Activated T-cell treated with anti-CD3 and anti-CD28 coated beads, Interleukin-2, amount 50 U/mL, for 24 hours (primary cell): Measurements from ENCODE around the gene MRTFB.

Experiments used
- DNase-seq: peaks from one replicate; pipeline ENCODE4 v3.0.0-alpha.2; 2020
- H3K27ac Mint-ChIP-seq: 2 replicates; pipeline ENCODE4 v1.8.0; 2020; ENCODE audit warnings: mild to moderate bottlenecking, mixed read lengths
- H3K27me3 Mint-ChIP-seq: 2 replicates; pipeline ENCODE4 v1.8.0; 2020; ENCODE audit warnings: mixed read lengths
- H3K36me3 Mint-ChIP-seq: 2 replicates; pipeline ENCODE4 v1.8.0; 2020; ENCODE audit warnings: low read depth, mixed read lengths
- H3K4me1 Mint-ChIP-seq: 2 replicates; pipeline ENCODE4 v1.8.0; 2020; ENCODE audit warnings: low read depth, mixed read lengths
- H3K4me3 Mint-ChIP-seq: 2 replicates; pipeline ENCODE4 v1.8.0; 2020; ENCODE audit warnings: mild to moderate bottlenecking, moderate library complexity, mixed read lengths
- H3K9me3 Mint-ChIP-seq: 2 replicates; pipeline ENCODE4 v1.8.0; 2020; ENCODE audit warnings: mixed read lengths

The MRTFB gene

GRCh38 chr16:14105760-14106375, 34.7 kb downstream of the MRTFB start:
- Mint-ChIP-seq H3K27me3 (no peaks in the 10 kb centered on the region), H3K4me3 (no peak overlapping the region), H3K36me3 (no peaks in the 10 kb centered on the region), H3K4me1 (peaks cover 65% of the 10 kb centered on the region), H3K27ac (no peak overlapping the region), H3K9me3 (no peaks in the 10 kb centered on the region)
- DNase-seq: no peak

- H3K4me3 Mint-ChIP-seq: no peak overlapping the region
- DNase-seq: no peak
- no peaks in the 10 kb centered on the region for H3K9me3 Mint-ChIP-seq
- peaks cover 64% of the 10 kb centered on the region for H3K4me1 Mint-ChIP-seq
- no peaks in the 10 kb centered on the region for H3K27me3 Mint-ChIP-seq
- no peak overlapping the region for H3K27ac Mint-ChIP-seq
- no peaks in the 10 kb centered on the region for H3K36me3 Mint-ChIP-seq
These were observed 35.3 kb downstream of the MRTFB start for GRCh38 chr16:14106457-14106856.

GRCh38 chr16:14106961-14107360, 35.8 kb downstream of the MRTFB start:
- Mint-ChIP-seq H3K27me3 (no peaks in the 10 kb centered on the region), H3K4me3 (no peak overlapping the region), H3K4me1 (peaks cover 64% of the 10 kb centered on the region), H3K27ac (no peak overlapping the region), H3K9me3 (no peaks in the 10 kb centered on the region), H3K36me3 (no peaks in the 10 kb centered on the region)
- DNase-seq: no peak

GRCh38 chr16:14109077-14109775, 38.1 kb downstream of the MRTFB start:
- no peak for DNase-seq
- Mint-ChIP-seq H3K9me3 (no peaks in the 10 kb centered on the region), H3K4me1 (peaks cover 60% of the 10 kb centered on the region), H3K27me3 (no peaks in the 10 kb centered on the region), H3K4me3 (no peak overlapping the region), H3K36me3 (no peaks in the 10 kb centered on the region), H3K27ac (no peak overlapping the region)

GRCh38 chr16:14109782-14110727, 38.9 kb downstream of the MRTFB start:
- Mint-ChIP-seq H3K4me1 (peaks cover 56% of the 10 kb centered on the region), H3K9me3 (no peaks in the 10 kb centered on the region), H3K27me3 (no peaks in the 10 kb centered on the region), H3K4me3 (no peak overlapping the region), H3K27ac (no peak overlapping the region), H3K36me3 (no peaks in the 10 kb centered on the region)
- no peak for DNase-seq

GRCh38 chr16:14110728-14111251, 39.7 kb downstream of the MRTFB start:
- no peak for DNase-seq
- H3K27me3 Mint-ChIP-seq: no peaks in the 10 kb centered on the region
- no peaks in the 10 kb centered on the region for H3K36me3 Mint-ChIP-seq
- H3K27ac Mint-ChIP-seq: no peak overlapping the region
- H3K4me1 Mint-ChIP-seq: peaks cover 54% of the 10 kb centered on the region
- H3K4me3 Mint-ChIP-seq: no peak overlapping the region
- H3K9me3 Mint-ChIP-seq: no peaks in the 10 kb centered on the region

GRCh38 chr16:14111713-14112538, 40.8 kb downstream of the MRTFB start:
- Mint-ChIP-seq H3K27me3 (no peaks in the 10 kb centered on the region), H3K4me3 (no peak overlapping the region), H3K36me3 (no peaks in the 10 kb centered on the region), H3K4me1 (peaks cover 49% of the 10 kb centered on the region), H3K9me3 (no peaks in the 10 kb centered on the region), H3K27ac (no peak overlapping the region)
- no peak for DNase-seq

GRCh38 chr16:14112539-14112856, 41.4 kb downstream of the MRTFB start:
- Mint-ChIP-seq H3K9me3 (no peaks in the 10 kb centered on the region), H3K27me3 (no peaks in the 10 kb centered on the region), H3K36me3 (no peaks in the 10 kb centered on the region), H3K4me3 (no peak overlapping the region), H3K4me1 (peaks cover 49% of the 10 kb centered on the region), H3K27ac (no peak overlapping the region)
- DNase-seq: no peak

- Mint-ChIP-seq H3K27ac (no peak overlapping the region), H3K27me3 (no peaks in the 10 kb centered on the region), H3K36me3 (no peaks in the 10 kb centered on the region), H3K4me3 (no peak overlapping the region), H3K4me1 (peaks cover 43% of the 10 kb centered on the region), H3K9me3 (no peaks in the 10 kb centered on the region)
- no peak for DNase-seq
These were observed 42.2 kb downstream of the MRTFB start for GRCh38 chr16:14113344-14113743.

- Mint-ChIP-seq H3K4me1 (peaks cover 29% of the 10 kb centered on the region), H3K36me3 (peaks cover 1% of the 10 kb centered on the region), H3K27me3 (no peaks in the 10 kb centered on the region), H3K9me3 (no peaks in the 10 kb centered on the region), H3K27ac (no peak overlapping the region), H3K4me3 (no peak overlapping the region)
- no peak for DNase-seq
These were observed 45.9 kb downstream of the MRTFB start for GRCh38 chr16:14117051-14117450.

- Mint-ChIP-seq H3K27ac (no peak overlapping the region), H3K4me3 (no peak overlapping the region), H3K4me1 (peaks cover 27% of the 10 kb centered on the region), H3K9me3 (peaks cover 3% of the 10 kb centered on the region), H3K36me3 (peaks cover 9% of the 10 kb centered on the region), H3K27me3 (no peaks in the 10 kb centered on the region)
- DNase-seq: no peak
These were observed 48.7 kb downstream of the MRTFB start for GRCh38 chr16:14119799-14120198.

GRCh38 chr16:14120335-14120734, 49.2 kb downstream of the MRTFB start:
- no peak for DNase-seq
- peaks cover 9% of the 10 kb centered on the region for H3K36me3 Mint-ChIP-seq
- no peak overlapping the region for H3K4me3 Mint-ChIP-seq
- H3K4me1 Mint-ChIP-seq: peaks cover 32% of the 10 kb centered on the region
- no peak overlapping the region for H3K27ac Mint-ChIP-seq
- H3K27me3 Mint-ChIP-seq: no peaks in the 10 kb centered on the region
- peaks cover 3% of the 10 kb centered on the region for H3K9me3 Mint-ChIP-seq

GRCh38 chr16:14121142-14121541, 50.0 kb downstream of the MRTFB start:
- Mint-ChIP-seq H3K4me3 (no peak overlapping the region), H3K27ac (no peak overlapping the region), H3K9me3 (peaks cover 3% of the 10 kb centered on the region), H3K27me3 (no peaks in the 10 kb centered on the region), H3K4me1 (peaks cover 32% of the 10 kb centered on the region), H3K36me3 (peaks cover 9% of the 10 kb centered on the region)
- no peak for DNase-seq

- DNase-seq: no peak
- Mint-ChIP-seq H3K4me3 (no peak overlapping the region), H3K9me3 (peaks cover 3% of the 10 kb centered on the region), H3K27ac (no peak overlapping the region), H3K4me1 (peaks cover 32% of the 10 kb centered on the region), H3K36me3 (peaks cover 9% of the 10 kb centered on the region), H3K27me3 (no peaks in the 10 kb centered on the region)
These were observed 50.8 kb downstream of the MRTFB start for GRCh38 chr16:14121872-14122271.
